ENCODE measurements around the gene CEACAM3. TPM values are rescaled to one million over a fixed set of nuclear protein-coding genes. Genes with fewer than 3 reads are reported as not detected.
A peak's percentile ranks its signal among the peaks of the same experiment; 100 is the strongest.
"Not testable (repeated sequence)": the region's sequence is repeated elsewhere in the genome, so short reads cannot be mapped to it uniquely, and the experiment has no call there.

The CEACAM3 gene
- not detected for total RNA-seq

DNA sequence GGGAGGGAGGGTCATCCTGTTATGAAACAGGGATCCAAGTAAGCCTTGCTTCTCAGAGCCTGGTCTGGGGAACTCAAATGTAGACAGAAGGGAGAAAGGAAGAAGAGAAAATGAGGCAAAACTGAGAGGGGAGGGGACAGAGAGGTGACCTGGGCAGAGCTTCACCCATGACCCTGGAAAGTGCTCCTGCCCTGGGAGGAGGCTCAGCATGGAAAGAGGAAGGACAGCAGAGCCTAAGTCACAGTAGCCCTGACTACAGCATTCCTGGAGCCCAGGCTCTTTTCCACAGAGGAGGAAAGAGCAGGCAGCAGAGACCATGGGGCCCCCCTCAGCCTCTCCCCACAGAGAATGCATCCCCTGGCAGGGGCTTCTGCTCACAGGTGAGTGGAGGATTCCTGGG is at the start of gene CEACAM3:
Gene CEACAM3 (plus strand): TSS at position 226 of the 400 bp plus-strand sequence. CDS start 91 bp downstream, at position 317.
- no peak for DNase-seq

GRCh38 chr19:41746593-41747227 is 49.7 kb upstream of the CEACAM3 start:
- DNase-seq: peak; percentile 37

DNA sequence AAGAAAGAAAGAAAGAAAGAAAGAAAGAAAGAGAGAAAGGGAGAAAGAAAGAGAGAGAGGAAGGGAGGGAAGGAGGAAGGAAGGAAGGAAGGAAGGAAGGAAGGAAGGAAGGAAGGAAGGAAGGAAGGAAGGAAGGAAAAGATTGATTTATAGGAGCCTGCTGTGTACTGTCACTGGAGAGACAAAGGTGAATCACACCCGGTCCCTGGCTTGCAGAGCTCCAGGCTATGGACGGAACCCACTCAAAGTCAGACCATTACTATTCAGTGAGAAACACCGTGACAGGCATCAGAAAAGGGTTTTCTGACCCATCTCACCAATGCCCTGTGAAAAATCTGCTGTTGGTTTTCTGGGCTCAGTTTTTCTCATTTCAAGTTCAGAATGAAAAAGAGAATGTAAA is 48.4 kb upstream of the CEACAM3 start:
- no peak for DNase-seq

DNA sequence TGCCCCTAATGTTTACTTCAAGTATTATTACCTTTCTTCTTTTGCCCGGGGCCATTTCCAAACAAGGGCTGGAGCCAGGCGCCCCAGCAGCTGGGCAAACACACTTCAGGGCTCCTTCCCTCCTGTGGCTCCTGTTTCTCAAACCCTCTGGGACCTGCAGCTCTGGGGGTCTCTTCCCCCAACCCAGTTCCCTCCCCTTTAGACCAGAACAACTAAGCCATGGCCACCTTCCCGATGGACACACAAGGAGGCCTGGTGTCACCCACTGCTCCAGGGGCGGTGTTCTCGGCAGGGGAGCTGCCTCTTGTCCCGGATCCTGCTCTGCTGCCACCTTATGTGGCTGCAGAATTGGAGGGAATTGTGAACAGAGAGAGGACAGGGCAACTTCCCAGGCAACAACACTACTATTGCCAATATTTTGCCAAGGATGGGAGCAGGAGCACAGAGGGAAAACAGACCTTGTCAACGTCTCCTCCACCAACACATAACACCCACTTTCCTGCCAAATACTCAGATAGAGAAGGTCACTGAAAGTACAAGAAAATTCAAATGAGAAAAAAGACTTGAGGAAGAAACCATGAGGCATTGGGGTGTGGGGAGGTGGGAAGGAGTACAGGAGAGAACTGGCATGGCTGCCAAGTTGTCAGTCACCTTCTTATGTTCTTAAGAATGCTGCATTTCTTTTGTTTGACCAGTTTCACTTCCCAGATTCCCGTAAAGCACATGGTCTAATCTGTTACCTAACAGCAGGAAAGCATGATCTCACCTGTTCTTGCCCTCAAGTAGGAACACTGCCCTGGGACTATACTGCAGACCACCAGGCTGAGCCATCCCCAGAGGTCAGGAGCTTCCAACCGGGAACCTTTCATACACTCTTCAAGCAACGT is 45.9 kb upstream of the CEACAM3 start:
- peak; percentile 2 for DNase-seq

- no peak for DNase-seq
These were observed 43.2 kb upstream of the CEACAM3 start for GRCh38 chr19:41753159-41753558.

GRCh38 chr19:41753936-41754529 is 42.4 kb upstream of the CEACAM3 start:
- DNase-seq: peak; percentile 24

DNA sequence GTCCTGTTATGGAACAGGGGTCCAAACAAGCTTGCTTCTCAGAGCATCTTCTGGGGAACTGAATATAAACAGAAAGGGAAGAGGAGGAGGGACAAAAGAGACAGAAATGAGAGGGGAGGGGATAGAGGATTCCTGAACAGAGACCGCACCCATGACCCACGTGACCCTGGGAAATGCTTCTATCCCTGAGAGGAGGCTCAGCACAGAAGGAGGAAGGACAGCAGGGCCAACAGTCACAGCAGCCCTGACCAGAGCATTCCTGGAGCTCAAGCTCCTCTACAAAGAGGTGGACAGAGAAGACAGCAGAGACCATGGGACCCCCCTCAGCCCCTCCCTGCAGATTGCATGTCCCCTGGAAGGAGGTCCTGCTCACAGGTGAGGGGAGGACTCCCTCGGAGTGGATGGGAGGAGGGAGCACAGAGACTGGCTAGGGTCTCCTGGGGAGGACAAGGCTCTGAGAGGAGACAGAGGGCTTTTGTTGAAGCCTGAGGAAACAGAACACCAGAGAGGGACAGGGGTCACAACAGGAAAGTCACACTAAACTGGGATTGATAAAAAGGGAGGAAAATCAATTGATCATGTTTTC is 41.0 kb upstream of the CEACAM3 start, which contains the start of gene CEACAM6:
Gene CEACAM6 (plus strand): TSS at position 203 of the 586 bp plus-strand sequence. CDS start 109 bp downstream, at position 312.
- DNase-seq: no peak

DNA sequence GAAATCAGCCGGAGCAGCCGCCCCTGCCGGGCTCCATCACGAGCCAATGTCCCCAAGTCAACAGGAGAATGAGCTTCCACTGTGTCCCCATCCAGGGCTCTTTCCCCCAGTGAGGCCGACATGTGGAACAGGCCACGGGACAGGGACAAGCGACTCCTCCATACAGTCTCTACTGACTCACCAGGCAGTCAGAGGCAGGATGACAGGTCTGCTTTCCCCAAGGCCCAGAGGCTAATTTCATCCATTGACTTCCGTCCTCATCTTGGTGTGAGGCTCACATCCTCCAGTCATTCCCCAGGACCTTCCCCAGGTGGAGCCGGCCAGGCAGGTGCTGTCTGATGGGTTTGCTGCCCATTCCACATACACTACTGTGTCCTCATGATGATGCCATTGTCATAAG is 37.5 kb upstream of the CEACAM3 start:
- no peak for DNase-seq

GRCh38 chr19:41767115-41767514 is 29.3 kb upstream of the CEACAM3 start:
- DNase-seq: no peak

DNA sequence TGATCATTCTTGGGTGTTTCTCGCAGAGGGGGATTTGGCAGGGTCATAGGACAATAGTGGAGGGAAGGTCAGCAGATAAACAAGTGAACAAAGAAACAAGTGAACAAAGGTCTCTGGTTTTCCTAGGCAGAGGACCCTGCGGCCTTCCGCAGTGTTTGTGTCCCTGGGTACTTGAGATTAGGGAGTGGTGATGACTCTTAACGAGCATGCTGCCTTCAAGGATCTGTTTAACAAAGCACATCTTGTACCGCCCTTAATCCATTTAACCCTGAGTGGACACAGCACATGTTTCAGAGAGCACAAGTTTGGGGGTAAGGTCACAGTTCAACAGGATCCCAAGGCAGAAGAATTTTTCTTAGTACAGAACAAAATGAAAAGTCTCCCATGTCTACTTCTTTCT is 28.3 kb upstream of the CEACAM3 start:
- DNase-seq: not testable (repeated sequence)

GRCh38 chr19:41769608-41770007 is 26.8 kb upstream of the CEACAM3 start:
- no peak for DNase-seq

GRCh38 chr19:41771410-41771809 is 25.0 kb upstream of the CEACAM3 start:
- no peak for DNase-seq

DNA sequence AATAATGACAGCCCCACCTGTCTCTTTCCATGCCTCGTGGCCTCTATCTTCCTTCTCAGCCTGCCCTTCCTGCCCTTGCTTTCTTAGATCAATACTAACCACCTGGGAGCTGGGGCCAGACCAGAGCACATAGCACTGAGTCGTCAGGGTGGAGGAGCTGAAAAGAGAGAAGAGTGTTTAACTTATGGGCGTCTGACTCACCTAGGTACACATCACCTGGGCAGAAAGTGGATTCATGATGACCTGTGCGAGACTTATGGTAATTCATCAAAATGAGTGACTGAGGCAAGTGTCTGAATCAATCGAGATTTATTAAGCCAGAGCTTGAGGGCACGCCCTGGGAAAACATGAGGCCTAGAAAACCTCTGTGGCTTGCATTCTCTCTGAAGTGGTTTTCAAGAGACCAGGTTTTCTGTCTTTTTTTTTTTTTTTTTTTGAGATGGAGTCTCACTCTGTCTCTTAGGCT is 21.8 kb upstream of the CEACAM3 start:
- peak; percentile 44 for DNase-seq

- DNase-seq: peak; percentile 64
These were observed 19.7 kb upstream of the CEACAM3 start for GRCh38 chr19:41776700-41777099.

DNA sequence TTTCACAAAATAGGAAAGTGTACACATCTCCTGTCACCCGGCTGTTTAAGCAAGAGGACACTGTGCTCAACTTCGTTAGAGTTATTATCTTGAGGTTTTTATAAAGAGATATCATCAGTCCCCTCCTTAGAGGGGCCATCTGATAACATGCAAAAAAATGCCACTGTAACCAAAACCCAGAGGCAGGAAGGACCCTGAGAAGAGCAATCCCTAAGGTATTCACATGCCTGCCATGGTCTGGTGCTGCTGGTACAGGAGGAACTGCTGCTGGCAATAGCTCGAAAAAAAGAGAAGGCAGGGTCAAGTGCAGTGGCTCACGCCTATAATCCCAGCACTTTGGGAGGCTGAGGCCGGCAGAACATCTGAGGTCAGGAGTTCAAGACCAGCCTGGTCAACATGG is 12.8 kb upstream of the CEACAM3 start:
- DNase-seq: no peak

- no peak for DNase-seq
These were observed 12.1 kb upstream of the CEACAM3 start for GRCh38 chr19:41784312-41784711.

DNA sequence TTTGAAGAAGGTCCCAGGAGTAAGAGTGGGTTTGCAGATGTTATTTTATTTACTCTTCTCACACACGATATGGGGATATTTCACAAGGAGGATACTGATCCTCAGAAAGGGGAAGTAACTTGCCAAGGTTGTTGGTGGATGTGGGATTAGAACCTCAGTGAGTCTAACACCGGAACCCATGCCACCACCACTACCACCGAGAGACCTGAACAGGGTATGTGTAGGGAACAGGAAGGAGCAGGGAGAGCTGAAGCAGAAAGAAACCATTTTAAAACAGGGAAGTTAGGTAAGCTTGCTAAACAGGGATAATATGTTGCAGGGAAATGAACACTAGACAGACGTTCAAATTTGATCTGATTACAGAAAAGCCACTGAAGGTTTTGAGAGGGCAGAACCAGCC is 11.6 kb upstream of the CEACAM3 start:
- DNase-seq: no peak

- peak; percentile 75 for DNase-seq
These were observed 10.7 kb upstream of the CEACAM3 start for GRCh38 chr19:41785653-41786052.

- no peak for DNase-seq
These were observed 9.3 kb upstream of the CEACAM3 start for GRCh38 chr19:41787055-41787454.

DNA sequence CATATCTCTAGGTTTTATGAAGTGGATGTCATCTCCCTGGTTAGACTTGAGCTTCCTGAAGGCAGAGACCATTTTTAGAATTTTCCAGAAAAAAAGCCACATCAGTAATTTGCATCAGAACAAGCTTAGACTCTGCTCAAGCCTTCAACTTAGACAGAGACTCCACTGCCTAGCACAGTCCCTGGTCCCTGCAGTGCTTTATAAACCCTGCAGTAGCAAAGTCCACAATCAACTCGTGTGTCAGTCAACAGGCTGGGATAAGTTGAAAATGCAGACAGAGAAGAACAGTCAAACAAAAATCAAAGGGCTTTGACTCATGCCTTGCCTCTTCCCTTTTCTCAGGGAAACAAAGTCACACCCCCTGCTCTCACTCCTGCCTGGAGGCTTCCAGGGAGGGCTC is 7.9 kb upstream of the CEACAM3 start:
- DNase-seq: not testable (repeated sequence)

GRCh38 chr19:41789053-41789452 is 7.3 kb upstream of the CEACAM3 start:
- not testable (repeated sequence) for DNase-seq

Data from tongue (tissue), 2 donors.